CD14-positive monocyte (primary cell): ENCODE results near the gene CISD2. TPM values are rescaled to one million over a fixed set of nuclear protein-coding genes. Genes with fewer than 3 reads are reported as not detected.

Experiments
- DNase-seq, 3 donors: peaks; one replicate each; pipeline ENCODE4 v3.0.0-alpha.2; 2011 to 2022
- H2AFZ ChIP-seq: 2 replicates; pipeline ENCODE4 v1.6.0; 2012; ENCODE audit warnings: mild to moderate bottlenecking, low read depth, low read length, inconsistent platforms; ENCODE audit not compliant: insufficient read depth, poor library complexity, severe bottlenecking
- H3K27ac ChIP-seq, 2 donors: 1 replicate in 1 of 2; 2 replicates in 1 of 2; pipeline ENCODE4 v1.5.1; 2012 to 2013; ENCODE audit warnings: low read length in 2 of 2, control low read depth in 1 of 2, inconsistent platforms in 1 of 2, low read depth in 1 of 2, mild to moderate bottlenecking in 1 of 2
- H3K27me3 ChIP-seq, 2 donors: one replicate each; pipeline versions ENCODE4 v1.6.0 to v1.6.1; 2011 to 2013; ENCODE audit warnings: low read length in 2 of 2; ENCODE audit not compliant: control insufficient read depth in 2 of 2, insufficient read depth in 2 of 2
- H3K36me3 ChIP-seq, 2 donors: replicated peaks in 1 of 2; 1 replicate in 1 of 2; 2 replicates in 1 of 2; pipeline versions ENCODE4 v1.5.1 to v1.6.1; 2012 to 2013; ENCODE audit warnings: low read length in 2 of 2, control low read depth in 1 of 2, inconsistent platforms in 1 of 2, mild to moderate bottlenecking in 1 of 2; ENCODE audit not compliant: insufficient read depth in 2 of 2, control insufficient read depth in 1 of 2
- H3K4me1 ChIP-seq, 2 donors: 1 replicate in 1 of 2; 2 replicates in 1 of 2; pipeline versions ENCODE4 v1.5.1 to v1.6.1; 2012 to 2013; ENCODE audit warnings: low read length in 2 of 2, control low read depth in 1 of 2, inconsistent platforms in 1 of 2, mild to moderate bottlenecking in 1 of 2, moderate library complexity in 1 of 2; ENCODE audit not compliant: insufficient read depth in 2 of 2, control insufficient read depth in 1 of 2
- H3K4me2 ChIP-seq: replicated peaks from 2 replicates; pipeline ENCODE3; 2012; ENCODE audit warnings: low read length, moderate library complexity, mild to moderate bottlenecking; ENCODE audit not compliant: poor library complexity, severe bottlenecking; ENCODE audit errors: extremely low read depth
- H3K4me3 ChIP-seq, 3 experiments: fragments of 200-600 bp in 1 of 3; sonication (generic) in 1 of 3; replicated peaks in 1 of 3; 1 replicate in 2 of 3; 2 replicates in 1 of 3; pipeline ENCODE4 v1.5.1; 2011 to 2013; ENCODE audit warnings: low read length in 3 of 3, mild to moderate bottlenecking in 3 of 3, control low read depth in 2 of 3, low read depth in 2 of 3, inconsistent platforms in 1 of 3, moderate library complexity in 1 of 3
- H3K79me2 ChIP-seq: 2 replicates; pipeline ENCODE4 v1.6.0; 2012; ENCODE audit warnings: mild to moderate bottlenecking, control low read depth, inconsistent platforms, low read length, moderate library complexity; ENCODE audit not compliant: insufficient read depth
- H3K9ac ChIP-seq: 2 replicates; pipeline ENCODE4 v1.6.0; 2017; ENCODE audit warnings: low read length, mild to moderate bottlenecking; ENCODE audit not compliant: insufficient read depth, poor library complexity, severe bottlenecking
- H3K9me3 ChIP-seq, 2 donors: replicated peaks in 1 of 2; 1 replicate in 1 of 2; 2 replicates in 1 of 2; pipeline versions ENCODE4 v1.5.1 to v1.6.1; 2012 to 2013; ENCODE audit warnings: low read length in 2 of 2, control low read depth in 1 of 2; ENCODE audit not compliant: control insufficient read depth in 1 of 2, insufficient read depth in 1 of 2
- H4K20me1 ChIP-seq: 2 replicates; pipeline ENCODE4 v1.6.0; 2012; ENCODE audit warnings: mild to moderate bottlenecking, low read length, control low read depth, moderate library complexity; ENCODE audit not compliant: insufficient read depth
- H3K27ac Mint-ChIP-seq, 7 donors: one replicate each; pipeline ENCODE4 v1.8.0; 2020; ENCODE audit warnings: mild to moderate bottlenecking in 7 of 7, mixed read lengths in 7 of 7, moderate library complexity in 6 of 7, inconsistent platforms in 2 of 7
- H3K27me3 Mint-ChIP-seq, 3 donors: one replicate each; pipeline ENCODE4 v1.8.0; 2021 to 2022; ENCODE audit warnings: low read depth in 3 of 3, mild to moderate bottlenecking in 3 of 3, mixed read lengths in 3 of 3, moderate library complexity in 3 of 3, inconsistent platforms in 1 of 3
- H3K36me3 Mint-ChIP-seq, 2 donors: one replicate each; pipeline ENCODE4 v1.8.0; 2020; ENCODE audit warnings: mixed read lengths in 2 of 2, inconsistent platforms in 1 of 2, mild to moderate bottlenecking in 1 of 2
- H3K4me1 Mint-ChIP-seq: one replicate; pipeline ENCODE4 v1.8.0; 2020; ENCODE audit warnings: mild to moderate bottlenecking, mixed read lengths
- H3K4me3 Mint-ChIP-seq, 2 donors: one replicate each; pipeline ENCODE4 v1.8.0; 2020; ENCODE audit warnings: mild to moderate bottlenecking in 2 of 2, mixed read lengths in 2 of 2, moderate library complexity in 1 of 2
- H3K9me3 Mint-ChIP-seq, 7 donors: one replicate each; pipeline ENCODE4 v1.8.0; 2020 to 2022; ENCODE audit warnings: mixed read lengths in 7 of 7, mild to moderate bottlenecking in 6 of 7, moderate library complexity in 6 of 7, inconsistent platforms in 2 of 7
- CTCF ChIP-seq: fragments of 200-600 bp; IDR thresholded peaks from one replicate; pipeline ENCODE4 v1.8.0; 2022; ENCODE audit warnings: antibody characterized with exemption, mild to moderate bottlenecking
- WGBS: methylation state at CpG from one replicate; pipeline ENCODE4 v1.1.5; 2013; ENCODE audit warnings: missing lambda C conversion rate; ENCODE audit not compliant: insufficient coverage; 5-methylcytosine and 5-hydroxymethylcytosine counted together
- intact Hi-C, 2 donors: fragments of 100-400 bp; cut with micrococcal nuclease; formaldehyde crosslinking; loops; one replicate each; pipeline versions ENCODE4 v1.15.0 to v1.15.1; 2023
- polyA plus RNA-seq, 3 donors: library from polyadenylated mRNA; depleted of rRNA in 1 of 3; unstranded in 2 of 3; stranded (reverse) in 1 of 3; fragments of 300-500 nt in 2 of 3; fragments of >200 nt in 1 of 3; fragmentation: Illumina TruSeq in 2 of 3; gene quantifications; 1 replicate in 2 of 3; 2 replicates in 1 of 3; pipeline ENCODE4 v1.2.3, GENCODE V29; 2012 to 2021

CISD2 gene
- polyA plus RNA-seq, 3 donors, result 4.5 to 30.2 (median 29.1) TPM

GRCh38 chr4:102832105-102832504 is 36.7 kb upstream of the CISD2 start:
- Histone ChIP-seq H2AFZ (no peak overlapping the region), H3K9me3 (no peaks in the 10 kb centered on the region), H3K4me3 (no peak overlapping the region), H3K4me2 (no peak overlapping the region), H4K20me1 (no peaks in the 10 kb centered on the region), H3K79me2 (peaks cover 26% of the 10 kb centered on the region), H3K27me3 (no peaks in the 10 kb centered on the region), H3K9ac (no peak overlapping the region), H3K27ac (no peak overlapping the region), H3K36me3 (no peaks in the 10 kb centered on the region), H3K4me1 (peaks cover 11 to 13% of the 10 kb centered on the region in 2 donors)
- peaks cover 0 to under 1% (median 0%) of the 10 kb centered on the region in 7 donors for H3K9me3 Mint-ChIP-seq
- H3K36me3 Mint-ChIP-seq, result peaks cover 0 to 2% of the 10 kb centered on the region in 2 donors
- TF ChIP-seq CTCF, result no peak
- H3K4me3 Mint-ChIP-seq, result no peak overlapping the region
- no peaks in the 10 kb centered on the region for H3K27me3 Mint-ChIP-seq
- intact Hi-C loops, result no loop called here
- H3K4me1 Mint-ChIP-seq, result peaks cover 16% of the 10 kb centered on the region
- H3K27ac Mint-ChIP-seq, result no peak overlapping the region
- no peak for DNase-seq
- 91% methylated on average over 4 of the region's 4 CpGs for WGBS

- no peak overlapping the region for H3K4me3 ChIP-seq
- Mint-ChIP-seq H3K27me3 (no peaks in the 10 kb centered on the region), H3K27ac (peak overlapping the region in 1 of 7 donors; percentile 54), H3K4me3 (no peak overlapping the region), H3K36me3 (peaks cover 0 to 2% of the 10 kb centered on the region in 2 donors), H3K4me1 (peaks cover 16% of the 10 kb centered on the region), H3K9me3 (peaks cover 0 to 1% (median 0%) of the 10 kb centered on the region in 7 donors)
- no peaks in the 10 kb centered on the region for H3K36me3 ChIP-seq
- no peaks in the 10 kb centered on the region for H3K9me3 ChIP-seq
- no peak overlapping the region for H3K9ac ChIP-seq
- no peak overlapping the region for H2AFZ ChIP-seq
- peaks cover 28% of the 10 kb centered on the region for H3K79me2 ChIP-seq
- H4K20me1 ChIP-seq, result no peaks in the 10 kb centered on the region
- intact Hi-C loops, result no loop called here
- no peak overlapping the region for H3K27ac ChIP-seq
- H3K27me3 ChIP-seq, result no peaks in the 10 kb centered on the region
- no CpG with 5 or more reads among the region's 1 CpG for WGBS
- DNase-seq, result no peak
- H3K4me2 ChIP-seq, result no peak overlapping the region
- H3K4me1 ChIP-seq, result peaks cover 11 to 13% of the 10 kb centered on the region in 2 donors
- TF ChIP-seq CTCF, result no peak
Measured at GRCh38 chr4:102832667-102833066, 36.1 kb upstream of the CISD2 start.
